Measurements from ENCODE around the gene METTL26.

DNA sequence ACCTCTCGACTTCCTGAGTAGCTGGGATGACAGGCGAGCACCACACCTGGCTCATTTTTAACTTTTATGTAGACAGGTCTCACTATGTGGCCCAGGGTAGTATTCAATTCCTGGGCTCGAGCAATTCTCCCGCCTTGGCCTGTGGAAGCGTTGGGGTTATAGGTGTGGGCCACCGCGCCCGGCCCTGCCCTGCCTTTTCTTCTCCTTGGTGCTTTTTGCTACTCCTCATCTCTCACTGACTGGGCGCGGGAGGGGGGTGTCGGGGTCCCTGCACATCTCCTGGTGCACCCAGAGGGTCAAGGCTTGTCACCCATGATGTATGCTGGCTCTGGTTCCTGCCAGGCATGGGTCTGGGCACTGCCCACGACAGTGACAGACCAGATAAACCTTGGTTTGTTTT is 8.5 kb upstream of the METTL26 start:
- TF ChIP-seq CTCF (IDR thresholded peaks at IDR 0.05) = no peak
- TF ChIP-seq POLR2A (IDR thresholded peaks at IDR 0.05) = no peak

Data from body of pancreas (tissue), 4 donors.